HG02798 (cell line): Measurements from ENCODE around the gene OR4S2.

ENCODE experiments used
- ATAC-seq: cut with Tn5 transposase; IDR thresholded peaks from one replicate; pipeline ENCODE4 v1.9.1; 2021; ENCODE audit warnings: mild to moderate bottlenecking; ENCODE audit not compliant: unreplicated experiment, poor library complexity

The OR4S2 gene, protein sequence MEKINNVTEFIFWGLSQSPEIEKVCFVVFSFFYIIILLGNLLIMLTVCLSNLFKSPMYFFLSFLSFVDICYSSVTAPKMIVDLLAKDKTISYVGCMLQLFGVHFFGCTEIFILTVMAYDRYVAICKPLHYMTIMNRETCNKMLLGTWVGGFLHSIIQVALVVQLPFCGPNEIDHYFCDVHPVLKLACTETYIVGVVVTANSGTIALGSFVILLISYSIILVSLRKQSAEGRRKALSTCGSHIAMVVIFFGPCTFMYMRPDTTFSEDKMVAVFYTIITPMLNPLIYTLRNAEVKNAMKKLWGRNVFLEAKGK

DNA sequence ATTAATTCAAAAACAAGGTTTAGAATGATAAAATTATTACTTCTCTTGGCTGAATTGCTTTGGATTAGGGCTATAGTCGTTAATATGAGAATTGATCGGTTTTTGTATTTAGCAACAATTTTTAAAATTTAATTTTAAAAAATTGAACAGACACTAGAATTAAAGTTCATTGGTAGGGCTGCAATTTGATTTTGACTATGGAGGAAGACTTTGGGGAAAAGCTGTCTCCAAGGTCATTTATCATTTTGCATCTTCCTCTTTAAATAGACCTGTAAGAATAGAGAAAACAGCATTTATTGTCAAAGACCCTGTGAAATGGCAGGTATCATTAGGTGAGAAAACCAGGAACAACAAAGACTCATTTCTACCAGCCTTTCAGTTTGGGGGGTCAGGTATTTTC is at the start of gene OR4S2:
Gene OR4S2, plus strand, starts transcription at position 301 of the 400 bp plus-strand sequence. CDS start 2,577 bp downstream, outside the sequence.
- no peak for ATAC-seq

DNA sequence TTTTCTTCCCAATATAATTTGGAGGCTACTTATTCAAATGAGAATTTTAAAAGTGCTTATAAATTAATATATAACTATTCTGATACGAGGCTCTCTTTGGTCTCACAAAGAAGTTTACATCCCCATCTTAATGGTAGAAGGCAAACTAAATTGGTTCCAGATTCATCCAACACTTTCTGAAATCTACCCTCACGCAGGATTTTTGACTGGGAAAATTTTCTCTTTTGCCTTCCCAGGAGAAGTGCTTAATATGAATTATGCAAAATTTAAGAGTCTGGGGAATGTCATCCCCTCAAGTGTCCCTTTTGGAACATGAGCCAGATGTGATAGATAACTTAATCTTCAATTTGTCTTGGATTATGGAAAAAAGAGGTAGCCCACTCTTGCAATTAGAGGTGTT is 40.6 kb upstream of the OR4S2 start, which contains the start of gene OR4C11:
Gene OR4C11, minus strand, starts transcription at position 101 of the 400 bp plus-strand sequence. CDS start 3,272 bp downstream, outside the sequence.
- no peak for ATAC-seq

GRCh38 chr11:55624531-55624930 is 23.6 kb upstream of the OR4S2 start:
- ATAC-seq, result no peak

GRCh38 chr11:55634813-55635212 is 13.3 kb upstream of the OR4S2 start, which contains the start of gene OR4P4:
TSS of gene OR4P4 (plus strand) at chr11:55635113.
- ATAC-seq, result no peak

- ATAC-seq, result no peak
Observed at GRCh38 chr11:55652560-55652959, 4.4 kb downstream of the OR4S2 start.

GRCh38 chr11:55655096-55655495 is 7.0 kb downstream of the OR4S2 start:
- ATAC-seq, result no peak

DNA sequence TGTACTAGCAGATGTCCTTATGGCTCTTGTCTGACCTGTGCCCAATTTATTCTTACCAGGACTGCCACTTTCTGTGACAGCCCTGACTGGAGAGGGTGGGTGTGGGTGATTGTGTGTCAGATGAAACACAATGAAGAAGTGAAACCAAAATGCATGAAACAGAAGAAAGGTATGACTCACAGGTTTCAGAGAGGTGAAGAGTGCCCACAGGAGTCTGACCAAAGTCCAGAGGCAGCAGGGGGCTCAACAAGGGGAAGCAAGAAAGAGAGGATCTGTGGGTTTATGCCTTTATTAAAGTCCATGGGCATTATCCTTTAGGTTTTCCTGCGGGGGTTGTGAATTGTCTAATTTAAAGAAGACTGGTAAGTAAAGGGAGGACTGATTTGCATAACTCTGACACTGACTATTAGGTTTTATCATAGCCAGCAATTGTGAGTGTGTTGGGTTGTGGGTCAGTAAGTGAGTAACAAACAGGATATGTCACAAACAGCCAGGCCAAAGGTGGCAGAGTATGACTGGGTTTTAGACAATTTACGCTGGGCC is 10.0 kb downstream of the OR4S2 start:
- ATAC-seq, result peak; percentile 93

DNA sequence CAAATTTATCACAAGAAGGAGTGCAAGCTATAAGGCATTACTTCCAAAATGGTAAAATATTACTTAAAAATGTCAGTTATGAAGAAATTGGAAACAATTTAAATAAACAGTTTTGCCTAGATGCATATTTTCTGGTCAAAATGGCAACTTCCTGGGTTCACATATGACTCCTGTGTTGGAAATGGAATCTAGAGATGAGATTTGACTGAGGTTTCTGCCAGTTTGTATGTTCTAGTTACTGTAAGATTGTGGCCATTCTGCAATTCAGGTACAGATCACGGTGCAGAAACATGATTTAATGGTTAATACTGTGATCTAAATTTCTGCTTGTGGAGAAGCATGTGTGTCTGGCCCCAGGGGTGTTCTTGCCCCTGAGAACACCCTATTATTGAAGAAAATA is 10.5 kb downstream of the OR4S2 start:
- ATAC-seq, result peak; percentile 35

DNA sequence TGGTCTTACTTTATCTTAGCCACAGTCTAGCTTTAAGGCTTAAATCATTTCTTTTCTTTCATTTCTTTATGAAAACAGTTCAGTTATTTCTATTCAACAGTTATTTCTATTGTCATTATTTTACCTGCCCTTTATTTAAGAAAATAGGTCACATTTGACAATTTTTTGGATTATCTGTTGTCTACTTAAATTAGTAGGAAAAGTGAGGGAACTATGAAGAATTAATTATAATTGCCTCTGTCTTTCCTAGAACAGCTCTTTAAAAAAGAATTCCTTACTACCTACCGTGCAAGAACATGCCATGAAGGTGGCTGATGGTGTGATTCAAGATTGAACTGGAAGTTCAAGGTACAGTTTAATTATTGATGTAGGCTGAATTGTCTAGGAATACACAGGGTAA is 13.8 kb downstream of the OR4S2 start, which contains the start of gene OR4C6:
Gene OR4C6, plus strand, starts transcription at position 301 of the 400 bp plus-strand sequence. CDS start 2,966 bp downstream, outside the sequence.
- ATAC-seq, result no peak

GRCh38 chr11:55669376-55669775 is 21.2 kb downstream of the OR4S2 start:
- ATAC-seq, result no peak

DNA sequence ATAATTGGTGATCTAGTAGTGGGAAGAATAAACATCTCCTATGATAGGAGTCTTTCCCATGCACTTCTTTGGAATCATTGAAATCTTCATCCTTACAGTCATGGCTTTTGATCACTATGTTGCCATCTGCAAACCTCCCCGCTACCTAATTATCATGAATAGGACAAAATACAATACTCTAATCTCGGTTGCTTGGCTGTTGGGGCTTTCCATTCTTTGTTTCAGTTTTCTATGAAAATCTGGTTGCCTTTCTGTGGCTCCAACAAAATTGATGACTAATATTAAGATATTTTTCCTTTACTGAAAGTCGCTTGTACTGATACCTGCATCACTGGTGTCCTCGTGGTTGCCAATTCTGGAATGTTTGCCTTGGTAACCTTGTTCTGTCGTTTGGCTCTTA is 25.7 kb downstream of the OR4S2 start:
- peak; percentile 63 for ATAC-seq

- ATAC-seq, result peak; percentile 93
Observed at GRCh38 chr11:55697817-55698216, 49.7 kb downstream of the OR4S2 start.

- no peak for ATAC-seq
Observed at GRCh38 chr11:55701429-55701828, 53.3 kb downstream of the OR4S2 start.
